GM12878 (cell line): ENCODE results near the gene CBX7. TPM values are rescaled to one million over a fixed set of nuclear protein-coding genes. Genes with fewer than 3 reads are reported as not detected.

Experiments
- ATAC-seq: fragments of 200-7000 bp; cut with Tn5 transposase; 3 replicates; pipeline ENCODE4 v1.9.1; 2020; ENCODE audit warnings: mild to moderate bottlenecking, moderate library complexity
- BruUV-seq: library from RNA; stranded (reverse); fragments of 400-500 nt; replicated peaks from 2 replicates; lab custom pipeline; 2021; lab: Mats Ljungman, UMichigan
- CTCF ChIA-PET: fragments of 300-600 bp; sonication (Branson Sonifier 250); formaldehyde crosslinking; extraction: SDS; loops from one replicate; lab custom pipeline; 2021; ENCODE audit warnings: inconsistent platforms; lab: Yijun Ruan, JAX
- POLR2A ChIA-PET: fragments of 350-600 bp; formaldehyde crosslinking; extraction: SDS; loops from one replicate; lab custom pipeline; 2021; ENCODE audit warnings: inconsistent platforms; lab: Charles Lee
- RAD21 ChIA-PET: fragments of 300-600 bp; sonication (Branson Sonifier 250); formaldehyde crosslinking; loops from one replicate; lab custom pipeline; 2023; ENCODE audit warnings: antibody characterized with exemption; ENCODE audit not compliant: unreplicated experiment; lab: Charles Lee
- SMC1A ChIA-PET: fragments of 300-600 bp; sonication (Branson Sonifier 250); formaldehyde crosslinking; loops from one replicate; lab custom pipeline; 2023; ENCODE audit not compliant: unreplicated experiment, uncharacterized antibody; lab: Charles Lee
- DNase-seq: peaks from one replicate; pipeline ENCODE4 v3.0.0-alpha.2; 2011; ENCODE audit warnings: low read depth, low spot score
- FAIRE-seq: peaks from 3 replicates; lab custom pipeline; 2011; peaks lifted over from hg19 to GRCh38; lab: Jason Lieb, UNC
- H2AFZ ChIP-seq: 2 replicates; pipeline ENCODE4 v1.6.0; 2011; ENCODE audit warnings: low read depth, low read length, control low read depth; ENCODE audit not compliant: control insufficient read depth
- H3K27ac ChIP-seq: 2 replicates; pipeline ENCODE4 v1.5.1; 2011; ENCODE audit warnings: control low read depth; ENCODE audit not compliant: control insufficient read depth, insufficient read depth
- H3K27me3 ChIP-seq, 2 experiments: replicated peaks in 1 of 2; 2 replicates each; pipeline versions ENCODE4 v1.6.0 to v1.6.1; 2011; ENCODE audit warnings: low read length in 1 of 2; ENCODE audit not compliant: control insufficient read depth in 2 of 2, insufficient read depth in 2 of 2
- H3K36me3 ChIP-seq, 2 experiments: 2 replicates each; pipeline ENCODE4 v1.5.1; 2011; ENCODE audit warnings: low read length in 1 of 2; ENCODE audit not compliant: control insufficient read depth in 2 of 2, insufficient read depth in 2 of 2
- H3K4me1 ChIP-seq: 2 replicates; pipeline ENCODE4 v1.6.1; 2011; ENCODE audit warnings: mild to moderate bottlenecking, low read length, moderate library complexity, mixed read lengths; ENCODE audit not compliant: control insufficient read depth, insufficient read depth
- H3K4me2 ChIP-seq: 2 replicates; pipeline ENCODE4 v1.6.0; 2011; ENCODE audit warnings: control low read depth; ENCODE audit not compliant: control insufficient read depth, insufficient read depth
- H3K4me3 ChIP-seq: fragments of 200-600 bp; sonication (generic); 2 replicates; pipeline ENCODE4 v1.5.1; 2016
- H3K79me2 ChIP-seq: 2 replicates; pipeline ENCODE4 v1.6.0; 2011; ENCODE audit warnings: low read length; ENCODE audit not compliant: control insufficient read depth, insufficient read depth
- H3K9ac ChIP-seq: 2 replicates; pipeline ENCODE4 v1.8.0; 2011; ENCODE audit warnings: low read length, control low read depth, mixed read lengths; ENCODE audit not compliant: control insufficient read depth, insufficient read depth
- H3K9me3 ChIP-seq: replicated peaks from 3 replicates; pipeline ENCODE4 v1.5.1; 2011; ENCODE audit warnings: mild to moderate bottlenecking, low read length; ENCODE audit not compliant: control insufficient read depth, insufficient read depth
- H4K20me1 ChIP-seq: 2 replicates; pipeline ENCODE4 v1.6.0; 2011; ENCODE audit not compliant: control insufficient read depth, insufficient read depth
- BRCA1 ChIP-seq: IDR thresholded peaks from 2 replicates; pipeline ENCODE4 v1.6.1; 2011; ENCODE audit warnings: low read depth, low read length, improper control_type of control experiment
- EP300 ChIP-seq, 2 experiments: fragments of 150-350 bp in 1 of 2; IDR thresholded peaks; 2 replicates each; pipeline ENCODE4 v1.6.1; 2011 to 2012; ENCODE audit warnings: low read depth in 2 of 2, low read length in 2 of 2, borderline replicate concordance in 1 of 2, improper control_type of control experiment in 1 of 2, inconsistent platforms in 1 of 2; ENCODE audit not compliant: control insufficient read depth in 1 of 2
- NR2C1 ChIP-seq: fragments of 450-650 bp; IDR thresholded peaks from 2 replicates; pipeline ENCODE4 v1.6.1; 2017; ENCODE audit warnings: antibody characterized with exemption, mild to moderate bottlenecking, moderate library complexity
- NR2C2 ChIP-seq: IDR thresholded peaks from 2 replicates; pipeline ENCODE4 v1.6.1; 2011; ENCODE audit warnings: borderline replicate concordance, low read depth; ENCODE audit not compliant: control insufficient read depth, insufficient read length
- SREBF1 ChIP-seq: IDR thresholded peaks from 2 replicates; pipeline ENCODE4 v1.6.1; 2012; ENCODE audit warnings: mild to moderate bottlenecking, low read length
- STAT3 ChIP-seq: IDR thresholded peaks from 2 replicates; pipeline ENCODE4 v1.6.1; 2011; ENCODE audit warnings: low read depth, low read length, improper control_type of control experiment
- TBL1XR1 ChIP-seq: IDR thresholded peaks from 2 replicates; pipeline ENCODE4 v1.6.1; 2012; ENCODE audit warnings: low read depth, low read length, improper control_type of control experiment
- TCF3 ChIP-seq: IDR thresholded peaks from 2 replicates; pipeline ENCODE4 v1.6.1; 2012; ENCODE audit warnings: low read depth, mild to moderate bottlenecking, low read length, borderline replicate concordance; ENCODE audit not compliant: insufficient read depth
- WGBS: methylation state at CpG from one replicate; pipeline ENCODE4 v1.1.6; 2016; ENCODE audit warnings: low lambda C conversion rate; ENCODE audit not compliant: insufficient replicate concordance, insufficient coverage; ENCODE audit errors: missing lambda C conversion rate; 5-methylcytosine and 5-hydroxymethylcytosine counted together
- in situ Hi-C: fragments of 300-500 bp; cut with MboI; formaldehyde crosslinking; loops from 9 replicates; pipeline ENCODE4 v1.14.3; 2018; ENCODE audit warnings: mixed read lengths
- intact Hi-C: fragments of 100-400 bp; cut with micrococcal nuclease; formaldehyde crosslinking; loops from one replicate; pipeline ENCODE4 v1.14.2; 2022; ENCODE audit not compliant: unreplicated experiment
- polyA plus RNA-seq, 11 experiments: library from polyadenylated mRNA; depleted of rRNA in 4 of 11; unstranded in 6 of 11; stranded (reverse) in 5 of 11; fragments of >200 nt; fragmentation: Nextera tagmentation in 4 of 11; fragmentation: Illumina TruSeq in 1 of 11; extraction: Ambion mirVana in 4 of 11; extraction: Trizol in 1 of 11; gene quantifications; 1 replicate in 1 of 11; 2 replicates in 10 of 11; pipeline versions ENCODE4 v1.2.1 to v1.2.3, GENCODE V29; 2011 to 2016; ENCODE audit warnings: inconsistent platforms in 2 of 11, missing spikeins in 2 of 11, low read depth in 1 of 11
- total RNA-seq, 4 experiments: library from RNA; depleted of rRNA in 3 of 4; stranded (reverse); fragments of >200 nt in 3 of 4; fragmentation: Illumina TruSeq in 1 of 4; extraction: Trizol in 1 of 4; gene quantifications; 2 replicates each; pipeline versions ENCODE4 v1.2.1 to v1.2.3, GENCODE V29; 2013 to 2021
- TF ChIP-seq, protein P1 (sequence below): fragments of 450-650 bp; IDR thresholded peaks from 2 replicates; pipeline ENCODE4 v1.6.1; 2016; ENCODE audit warnings: mild to moderate bottlenecking
- TF ChIP-seq, protein P2 (sequence below): IDR thresholded peaks from 2 replicates; pipeline ENCODE4 v1.6.1; 2011; ENCODE audit warnings: borderline replicate concordance, low read depth, mild to moderate bottlenecking, moderate library complexity, low read length; ENCODE audit not compliant: insufficient read depth, poor library complexity, severe bottlenecking
- TF ChIP-seq, protein P3 (sequence below): fragments of 450-650 bp; IDR thresholded peaks from 2 replicates; pipeline ENCODE4 v1.6.1; 2017; ENCODE audit warnings: antibody characterized with exemption, mild to moderate bottlenecking, moderate library complexity
- TF ChIP-seq, protein P4 (sequence below): fragments of 450-650 bp; IDR thresholded peaks from 2 replicates; pipeline ENCODE4 v1.6.1; 2017; ENCODE audit warnings: borderline replicate concordance
- TF ChIP-seq, protein P5 (sequence below): fragments of 450-650 bp; formaldehyde crosslinking; IDR thresholded peaks from 2 replicates; pipeline ENCODE4 v1.4.0; 2022; ENCODE audit warnings: mild to moderate bottlenecking, moderate library complexity

CBX7 gene
- total and polyA plus RNA-seq, 10 of the 15 experiments (the other 5 are each of a cell fraction or from before 2014, with no cell fraction given), result 0.18 to 17.2 (median 5.6) TPM

DNA sequence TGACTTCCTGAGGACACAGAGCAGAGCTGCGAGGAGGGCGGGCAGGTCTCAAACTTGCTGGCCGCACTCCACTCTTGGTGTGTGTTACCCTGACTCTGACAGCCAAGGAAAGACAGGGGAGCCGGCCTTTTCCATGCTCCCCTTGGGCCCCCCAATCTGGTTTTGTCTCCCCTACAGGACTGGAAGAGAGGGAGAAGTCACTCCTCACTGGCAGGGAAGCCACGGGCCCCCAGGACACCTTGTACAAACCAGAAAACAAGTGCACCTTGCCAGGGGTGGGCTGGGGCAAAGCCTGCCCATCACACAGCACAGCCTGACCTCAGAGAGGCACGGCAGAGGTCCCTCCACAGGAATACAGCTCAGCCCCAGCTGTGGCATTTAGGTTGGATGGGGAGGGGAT lies 20.2 kb downstream of the CBX7 start:
- Histone ChIP-seq H3K4me2 (no peak overlapping the region), H2AFZ (no peak overlapping the region), H3K4me3 (no peak overlapping the region), H3K9ac (no peak overlapping the region), H3K9me3 (no peaks in the 10 kb centered on the region), H3K27me3 (no peaks in the 10 kb centered on the region), H3K4me1 (no peaks in the 10 kb centered on the region), H3K36me3 (no peaks in the 10 kb centered on the region; a peak in 1 of 4 replicates), H4K20me1 (no peaks in the 10 kb centered on the region), H3K79me2 (no peaks in the 10 kb centered on the region), H3K27ac (no peak overlapping the region)
- BruUV-seq, result no TSS peak
- POLR2A ChIA-PET, result no interaction called here
- intact Hi-C loops, result no loop called here
- SMC1A ChIA-PET, result no interaction called here
- ATAC-seq (no peak), DNase-seq (no peak), FAIRE-seq (no peak)
- CTCF ChIA-PET, result interaction anchor here (1.0 kb wide), 1 partner anchor 262 kb away, joined by 3 read pairs; no protein-coding TSS in a partner anchor
- WGBS, result 54% methylated on average over 6 of the region's 6 CpGs
- RAD21 ChIA-PET, result no interaction called here
- in situ Hi-C loops, result no loop called here
- TF ChIP-seq EP300 (IDR thresholded peaks at IDR 0.05; ENCODE audit: borderline replicate concordance in 1 of 2, control insufficient read depth in 1 of 2, low read depth in 2 of 2, low read length in 2 of 2) (no peak), SREBF1 (no peak), TBL1XR1 (no peak), BRCA1 (no peak), NR2C2 (no peak), TCF3 (no peak), STAT3 (no peak), NR2C1 (no peak)
- TF ChIP-seq, protein P1, sequence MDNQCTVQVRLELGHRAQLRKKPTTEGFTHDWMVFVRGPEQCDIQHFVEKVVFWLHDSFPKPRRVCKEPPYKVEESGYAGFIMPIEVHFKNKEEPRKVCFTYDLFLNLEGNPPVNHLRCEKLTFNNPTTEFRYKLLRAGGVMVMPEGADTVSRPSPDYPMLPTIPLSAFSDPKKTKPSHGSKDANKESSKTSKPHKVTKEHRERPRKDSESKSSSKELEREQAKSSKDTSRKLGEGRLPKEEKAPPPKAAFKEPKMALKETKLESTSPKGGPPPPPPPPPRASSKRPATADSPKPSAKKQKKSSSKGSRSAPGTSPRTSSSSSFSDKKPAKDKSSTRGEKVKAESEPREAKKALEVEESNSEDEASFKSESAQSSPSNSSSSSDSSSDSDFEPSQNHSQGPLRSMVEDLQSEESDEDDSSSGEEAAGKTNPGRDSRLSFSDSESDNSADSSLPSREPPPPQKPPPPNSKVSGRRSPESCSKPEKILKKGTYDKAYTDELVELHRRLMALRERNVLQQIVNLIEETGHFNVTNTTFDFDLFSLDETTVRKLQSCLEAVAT, result no peak
- TF ChIP-seq, protein P2, sequence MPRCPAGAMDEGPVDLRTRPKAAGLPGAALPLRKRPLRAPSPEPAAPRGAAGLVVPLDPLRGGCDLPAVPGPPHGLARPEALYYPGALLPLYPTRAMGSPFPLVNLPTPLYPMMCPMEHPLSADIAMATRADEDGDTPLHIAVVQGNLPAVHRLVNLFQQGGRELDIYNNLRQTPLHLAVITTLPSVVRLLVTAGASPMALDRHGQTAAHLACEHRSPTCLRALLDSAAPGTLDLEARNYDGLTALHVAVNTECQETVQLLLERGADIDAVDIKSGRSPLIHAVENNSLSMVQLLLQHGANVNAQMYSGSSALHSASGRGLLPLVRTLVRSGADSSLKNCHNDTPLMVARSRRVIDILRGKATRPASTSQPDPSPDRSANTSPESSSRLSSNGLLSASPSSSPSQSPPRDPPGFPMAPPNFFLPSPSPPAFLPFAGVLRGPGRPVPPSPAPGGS, result no peak
- TF ChIP-seq, protein P3, sequence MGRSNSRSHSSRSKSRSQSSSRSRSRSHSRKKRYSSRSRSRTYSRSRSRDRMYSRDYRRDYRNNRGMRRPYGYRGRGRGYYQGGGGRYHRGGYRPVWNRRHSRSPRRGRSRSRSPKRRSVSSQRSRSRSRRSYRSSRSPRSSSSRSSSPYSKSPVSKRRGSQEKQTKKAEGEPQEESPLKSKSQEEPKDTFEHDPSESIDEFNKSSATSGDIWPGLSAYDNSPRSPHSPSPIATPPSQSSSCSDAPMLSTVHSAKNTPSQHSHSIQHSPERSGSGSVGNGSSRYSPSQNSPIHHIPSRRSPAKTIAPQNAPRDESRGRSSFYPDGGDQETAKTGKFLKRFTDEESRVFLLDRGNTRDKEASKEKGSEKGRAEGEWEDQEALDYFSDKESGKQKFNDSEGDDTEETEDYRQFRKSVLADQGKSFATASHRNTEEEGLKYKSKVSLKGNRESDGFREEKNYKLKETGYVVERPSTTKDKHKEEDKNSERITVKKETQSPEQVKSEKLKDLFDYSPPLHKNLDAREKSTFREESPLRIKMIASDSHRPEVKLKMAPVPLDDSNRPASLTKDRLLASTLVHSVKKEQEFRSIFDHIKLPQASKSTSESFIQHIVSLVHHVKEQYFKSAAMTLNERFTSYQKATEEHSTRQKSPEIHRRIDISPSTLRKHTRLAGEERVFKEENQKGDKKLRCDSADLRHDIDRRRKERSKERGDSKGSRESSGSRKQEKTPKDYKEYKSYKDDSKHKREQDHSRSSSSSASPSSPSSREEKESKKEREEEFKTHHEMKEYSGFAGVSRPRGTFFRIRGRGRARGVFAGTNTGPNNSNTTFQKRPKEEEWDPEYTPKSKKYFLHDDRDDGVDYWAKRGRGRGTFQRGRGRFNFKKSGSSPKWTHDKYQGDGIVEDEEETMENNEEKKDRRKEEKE, result no peak
- TF ChIP-seq, protein P4, sequence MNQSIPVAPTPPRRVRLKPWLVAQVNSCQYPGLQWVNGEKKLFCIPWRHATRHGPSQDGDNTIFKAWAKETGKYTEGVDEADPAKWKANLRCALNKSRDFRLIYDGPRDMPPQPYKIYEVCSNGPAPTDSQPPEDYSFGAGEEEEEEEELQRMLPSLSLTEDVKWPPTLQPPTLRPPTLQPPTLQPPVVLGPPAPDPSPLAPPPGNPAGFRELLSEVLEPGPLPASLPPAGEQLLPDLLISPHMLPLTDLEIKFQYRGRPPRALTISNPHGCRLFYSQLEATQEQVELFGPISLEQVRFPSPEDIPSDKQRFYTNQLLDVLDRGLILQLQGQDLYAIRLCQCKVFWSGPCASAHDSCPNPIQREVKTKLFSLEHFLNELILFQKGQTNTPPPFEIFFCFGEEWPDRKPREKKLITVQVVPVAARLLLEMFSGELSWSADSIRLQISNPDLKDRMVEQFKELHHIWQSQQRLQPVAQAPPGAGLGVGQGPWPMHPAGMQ, result no peak
- TF ChIP-seq, protein P5, sequence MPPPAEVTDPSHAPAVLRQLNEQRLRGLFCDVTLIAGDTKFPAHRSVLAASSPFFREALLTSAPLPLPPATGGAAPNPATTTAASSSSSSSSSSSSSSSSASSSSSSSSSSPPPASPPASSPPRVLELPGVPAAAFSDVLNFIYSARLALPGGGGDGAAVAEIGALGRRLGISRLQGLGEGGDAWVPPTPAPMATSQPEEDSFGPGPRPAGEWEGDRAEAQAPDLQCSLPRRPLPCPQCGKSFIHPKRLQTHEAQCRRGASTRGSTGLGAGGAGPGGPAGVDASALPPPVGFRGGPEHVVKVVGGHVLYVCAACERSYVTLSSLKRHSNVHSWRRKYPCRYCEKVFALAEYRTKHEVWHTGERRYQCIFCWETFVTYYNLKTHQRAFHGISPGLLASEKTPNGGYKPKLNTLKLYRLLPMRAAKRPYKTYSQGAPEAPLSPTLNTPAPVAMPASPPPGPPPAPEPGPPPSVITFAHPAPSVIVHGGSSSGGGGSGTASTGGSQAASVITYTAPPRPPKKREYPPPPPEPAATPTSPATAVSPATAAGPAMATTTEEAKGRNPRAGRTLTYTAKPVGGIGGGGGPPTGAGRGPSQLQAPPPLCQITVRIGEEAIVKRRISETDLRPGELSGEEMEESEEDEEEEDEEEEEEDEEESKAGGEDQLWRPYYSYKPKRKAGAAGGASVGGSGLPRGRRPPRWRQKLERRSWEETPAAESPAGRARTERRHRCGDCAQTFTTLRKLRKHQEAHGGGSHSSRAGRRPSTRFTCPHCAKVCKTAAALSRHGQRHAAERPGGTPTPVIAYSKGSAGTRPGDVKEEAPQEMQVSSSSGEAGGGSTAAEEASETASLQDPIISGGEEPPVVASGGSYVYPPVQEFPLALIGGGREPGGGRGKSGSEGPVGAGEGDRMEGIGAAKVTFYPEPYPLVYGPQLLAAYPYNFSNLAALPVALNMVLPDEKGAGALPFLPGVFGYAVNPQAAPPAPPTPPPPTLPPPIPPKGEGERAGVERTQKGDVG, result no peak
